MCF 10A (cell line): ENCODE measurements around the gene PRRC2A. TPM values are rescaled to one million over a fixed set of nuclear protein-coding genes. Genes with fewer than 3 reads are reported as not detected.

Experiments used
- BruUV-seq: library from RNA; stranded (reverse); fragments of 400-500 nt; replicated peaks from 2 replicates; lab custom pipeline; 2021; lab: Mats Ljungman, UMichigan
- CTCF ChIA-PET: fragments of 300-600 bp; sonication (Branson Sonifier 250); formaldehyde crosslinking; extraction: SDS; loops from one replicate; lab custom pipeline; 2021; ENCODE audit warnings: antibody characterized with exemption, inconsistent platforms; lab: Yijun Ruan, JAX
- POLR2A ChIA-PET: fragments of 300-600, 350-650 bp; sonication (Branson Sonifier 250); formaldehyde crosslinking; extraction: SDS; loops from one replicate; lab custom pipeline; 2020; ENCODE audit warnings: antibody characterized with exemption, inconsistent platforms; lab: Yijun Ruan, JAX
- DNase-seq: peaks from one replicate; pipeline ENCODE4 v3.0.0-alpha.2; 2018; ENCODE audit not compliant: unreplicated experiment
- H3K27ac Mint-ChIP-seq: one replicate; pipeline ENCODE4 v1.8.0; 2022; ENCODE audit warnings: mild to moderate bottlenecking, low read depth, mixed read lengths; ENCODE audit not compliant: unreplicated experiment
- H3K27me3 Mint-ChIP-seq: one replicate; pipeline ENCODE4 v1.8.0; 2022; ENCODE audit warnings: mixed read lengths; ENCODE audit not compliant: insufficient read depth, unreplicated experiment
- H3K36me3 Mint-ChIP-seq: one replicate; pipeline ENCODE4 v1.8.0; 2022; ENCODE audit warnings: mild to moderate bottlenecking, moderate library complexity, mixed read lengths; ENCODE audit not compliant: insufficient read depth, unreplicated experiment
- H3K4me1 Mint-ChIP-seq: one replicate; pipeline ENCODE4 v1.8.0; 2022; ENCODE audit warnings: mixed read lengths; ENCODE audit not compliant: insufficient read depth, unreplicated experiment
- H3K4me3 Mint-ChIP-seq: one replicate; pipeline ENCODE4 v1.8.0; 2022; ENCODE audit warnings: mild to moderate bottlenecking, moderate library complexity, mixed read lengths; ENCODE audit not compliant: unreplicated experiment
- H3K9me3 Mint-ChIP-seq: one replicate; pipeline ENCODE4 v1.8.0; 2022; ENCODE audit warnings: mixed read lengths; ENCODE audit not compliant: unreplicated experiment
- intact Hi-C: fragments of 100-400 bp; cut with micrococcal nuclease; formaldehyde crosslinking; loops from 2 replicates; pipeline ENCODE4 v1.14.1; 2022
- total RNA-seq: library from RNA; stranded (reverse); gene quantifications from 2 replicates; pipeline ENCODE4 v1.2.3, GENCODE V29; 2022
- TF ChIP-seq, protein P1 (sequence below): fragments of 200-600 bp; IDR thresholded peaks from one replicate; pipeline ENCODE4 v1.8.0; 2022; ENCODE audit warnings: antibody characterized with exemption, mild to moderate bottlenecking; ENCODE audit not compliant: unreplicated experiment

Gene PRRC2A
- total RNA-seq, 1 experiment from 2014 or later: 247 TPM

DNA sequence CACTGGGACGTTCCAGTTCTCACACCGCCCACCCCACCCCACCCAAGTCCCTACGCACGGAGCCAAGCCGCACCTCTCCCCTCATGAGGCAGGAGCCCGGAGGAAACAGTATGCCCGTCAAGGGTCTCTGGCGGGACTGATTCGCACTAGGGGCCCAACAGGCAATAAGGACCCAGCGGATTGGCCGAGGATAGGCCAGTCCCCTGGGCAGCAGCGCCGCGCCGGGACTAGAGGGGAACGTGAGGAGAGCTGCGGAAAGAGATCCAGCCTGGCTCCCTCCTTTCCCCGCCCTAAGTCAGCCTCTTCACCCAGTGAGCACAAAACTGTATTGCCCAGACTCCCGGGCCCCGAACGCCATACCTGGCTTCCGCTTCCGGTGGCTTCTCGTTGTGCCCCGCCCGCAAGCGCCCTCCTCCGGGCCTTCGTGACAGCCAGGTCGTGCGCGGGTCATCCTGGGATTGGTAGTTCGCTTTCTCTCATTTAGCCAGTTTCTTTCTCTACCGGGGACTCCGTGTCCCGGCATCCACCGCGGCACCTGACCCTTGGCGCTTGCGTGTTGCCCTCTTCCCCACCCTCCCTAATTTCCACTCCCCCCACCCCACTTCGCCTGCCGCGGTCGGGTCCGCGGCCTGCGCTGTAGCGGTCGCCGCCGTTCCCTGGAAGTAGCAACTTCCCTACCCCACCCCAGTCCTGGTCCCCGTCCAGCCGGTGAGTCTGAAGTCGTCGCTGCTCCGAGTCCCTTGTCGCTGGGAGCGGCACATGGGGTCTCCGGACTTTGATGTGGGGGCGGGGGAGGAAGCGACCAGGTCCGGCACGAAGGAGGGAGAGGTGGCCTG is 45.2 kb downstream of the PRRC2A start, which contains the start of gene CSNK2B:
TSS of gene CSNK2B (plus strand) at position 580 of the 836 bp plus-strand sequence. CDS start 752 bp downstream, outside the sequence.
- no TSS peak for BruUV-seq
- peaks cover 31% of the 10 kb centered on the region for H3K4me1 Mint-ChIP-seq
- intact Hi-C loops: no loop called here
- peak; percentile 98 for DNase-seq
- H3K36me3 Mint-ChIP-seq: peaks cover 81% of the 10 kb centered on the region
- peak within 1 kb of the TSS; percentile 99 for H3K4me3 Mint-ChIP-seq
- TF ChIP-seq, protein P1, sequence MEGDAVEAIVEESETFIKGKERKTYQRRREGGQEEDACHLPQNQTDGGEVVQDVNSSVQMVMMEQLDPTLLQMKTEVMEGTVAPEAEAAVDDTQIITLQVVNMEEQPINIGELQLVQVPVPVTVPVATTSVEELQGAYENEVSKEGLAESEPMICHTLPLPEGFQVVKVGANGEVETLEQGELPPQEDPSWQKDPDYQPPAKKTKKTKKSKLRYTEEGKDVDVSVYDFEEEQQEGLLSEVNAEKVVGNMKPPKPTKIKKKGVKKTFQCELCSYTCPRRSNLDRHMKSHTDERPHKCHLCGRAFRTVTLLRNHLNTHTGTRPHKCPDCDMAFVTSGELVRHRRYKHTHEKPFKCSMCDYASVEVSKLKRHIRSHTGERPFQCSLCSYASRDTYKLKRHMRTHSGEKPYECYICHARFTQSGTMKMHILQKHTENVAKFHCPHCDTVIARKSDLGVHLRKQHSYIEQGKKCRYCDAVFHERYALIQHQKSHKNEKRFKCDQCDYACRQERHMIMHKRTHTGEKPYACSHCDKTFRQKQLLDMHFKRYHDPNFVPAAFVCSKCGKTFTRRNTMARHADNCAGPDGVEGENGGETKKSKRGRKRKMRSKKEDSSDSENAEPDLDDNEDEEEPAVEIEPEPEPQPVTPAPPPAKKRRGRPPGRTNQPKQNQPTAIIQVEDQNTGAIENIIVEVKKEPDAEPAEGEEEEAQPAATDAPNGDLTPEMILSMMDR: no peak
- ChIA-PET POLR2A (interaction anchor here (0.6 to 7.9 kb wide), 29 partner anchors 12 to 1306 kb away, joined by 3 to 263 read pairs (median 7); partner anchors contain the start of genes ABHD16A, APOM, ATP6V1G2 and BAG6), CTCF (interaction anchor here (0.5 to 1.1 kb wide), 3 partner anchors 11 to 1102 kb away, joined by 3 read pairs; no protein-coding TSS in a partner anchor)
- no peaks in the 10 kb centered on the region for H3K9me3 Mint-ChIP-seq
- H3K27me3 Mint-ChIP-seq: no peaks in the 10 kb centered on the region
- H3K27ac Mint-ChIP-seq: peak within 1 kb of the TSS; percentile 99

DNA sequence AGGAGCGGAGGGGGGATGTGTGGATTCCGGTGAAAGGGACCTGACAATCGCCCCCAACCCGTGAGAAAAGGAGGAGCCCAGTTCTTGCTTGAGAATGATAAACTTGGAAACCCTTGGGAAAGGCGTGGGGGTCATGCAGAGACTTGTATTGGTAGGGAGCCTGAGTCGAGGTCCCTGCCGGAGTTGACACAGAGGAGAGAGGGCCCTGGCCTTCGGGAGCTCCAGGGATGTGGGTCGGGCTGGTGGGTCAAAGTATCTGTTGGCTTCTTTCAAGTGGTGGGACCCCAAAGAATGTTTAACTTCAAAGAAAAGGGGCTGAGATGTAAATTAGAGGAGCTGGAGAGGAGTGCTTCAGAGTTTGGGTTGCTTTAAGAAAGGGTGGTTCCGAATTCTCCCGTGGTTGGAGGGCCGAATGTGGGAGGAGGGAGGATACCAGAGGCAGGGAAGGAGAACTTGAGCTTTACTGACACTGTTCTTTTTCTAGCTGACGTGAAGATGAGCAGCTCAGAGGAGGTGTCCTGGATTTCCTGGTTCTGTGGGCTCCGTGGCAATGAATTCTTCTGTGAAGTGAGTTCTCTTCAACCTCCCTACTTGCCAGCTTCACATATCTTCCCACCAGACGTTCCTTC is 45.9 kb downstream of the PRRC2A start:
- CTCF ChIA-PET: interaction anchor here (0.6 to 1.1 kb wide), 6 partner anchors 12 to 1132 kb away, joined by 3 to 5 read pairs (median 3); no protein-coding TSS in a partner anchor

DNA sequence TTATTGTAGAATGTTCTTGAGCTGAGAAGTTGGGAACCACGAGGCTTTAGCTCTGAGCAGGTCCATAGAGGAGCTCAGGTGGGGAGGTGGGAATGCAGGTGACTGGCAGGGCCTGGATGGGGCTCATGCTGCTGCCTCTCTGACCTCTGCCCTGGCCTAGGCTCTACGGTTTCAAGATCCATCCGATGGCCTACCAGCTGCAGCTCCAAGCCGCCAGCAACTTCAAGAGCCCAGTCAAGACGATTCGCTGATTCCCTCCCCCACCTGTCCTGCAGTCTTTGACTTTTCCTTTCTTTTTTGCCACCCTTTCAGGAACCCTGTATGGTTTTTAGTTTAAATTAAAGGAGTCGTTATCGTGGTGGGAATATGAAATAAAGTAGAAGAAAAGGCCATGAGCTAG is 49.2 kb downstream of the PRRC2A start, which contains the start of gene LY6G5B:
TSS of gene LY6G5B (plus strand) at position 301 of the 400 bp plus-strand sequence. CDS start 975 bp downstream, outside the sequence.
- no peaks in the 10 kb centered on the region for H3K9me3 Mint-ChIP-seq
- ChIA-PET CTCF (no interaction called here), POLR2A (interaction anchor here (1.4 kb wide), 1 partner anchor 18 kb away, joined by 3 read pairs; the partner anchor contains the start of gene BAG6)
- DNase-seq: no peak
- TF ChIP-seq, protein P1: no peak
- H3K4me3 Mint-ChIP-seq: no peak within 1 kb of the TSS
- no TSS peak for BruUV-seq
- peaks cover 11% of the 10 kb centered on the region for H3K4me1 Mint-ChIP-seq
- intact Hi-C loops: no loop called here
- no peaks in the 10 kb centered on the region for H3K27me3 Mint-ChIP-seq
- peaks cover 72% of the 10 kb centered on the region for H3K36me3 Mint-ChIP-seq
- no peak within 1 kb of the TSS for H3K27ac Mint-ChIP-seq

More for the DNA sequence above, 45.9 kb downstream of the PRRC2A start:
- H3K4me3 Mint-ChIP-seq: peak overlapping the region; percentile 99
- TF ChIP-seq, protein P1: no peak
- POLR2A ChIA-PET: interaction anchor here (0.5 to 7.9 kb wide), 18 partner anchors 11 to 529 kb away, joined by 3 to 263 read pairs (median 4); partner anchors contain the start of genes ABHD16A, APOM, ATP6V1G2 and BAG6
- H3K9me3 Mint-ChIP-seq: no peaks in the 10 kb centered on the region
- H3K27me3 Mint-ChIP-seq: no peaks in the 10 kb centered on the region
- BruUV-seq: no TSS peak
- H3K36me3 Mint-ChIP-seq: peaks cover 78% of the 10 kb centered on the region
- peaks cover 25% of the 10 kb centered on the region for H3K4me1 Mint-ChIP-seq
- intact Hi-C loops: no loop called here
- no peak for DNase-seq
- peak overlapping the region; percentile 99 for H3K27ac Mint-ChIP-seq
